PC-9 (cell line): ENCODE results near the gene PLEKHA7. TPM values are rescaled to one million over a fixed set of nuclear protein-coding genes. Genes with fewer than 3 reads are reported as not detected.
"Not testable (repeated sequence)": the region's sequence is repeated elsewhere in the genome, so short reads cannot be mapped to it uniquely, and the experiment has no call there.

Source experiments
- BruUV-seq: library from RNA; stranded (reverse); fragments of 400-500 nt; replicated peaks from 2 replicates; lab custom pipeline; 2021; lab: Mats Ljungman, UMichigan
- CTCF ChIA-PET: fragments of 300-600 bp; sonication (Branson Sonifier 250); formaldehyde crosslinking; loops from one replicate; lab custom pipeline; 2022; ENCODE audit warnings: antibody characterized with exemption; lab: Charles Lee
- POLR2A ChIA-PET: fragments of 300-600 bp; sonication (Branson Sonifier 250); formaldehyde crosslinking; loops from one replicate; lab custom pipeline; 2022; ENCODE audit warnings: antibody characterized with exemption; ENCODE audit not compliant: unreplicated experiment; lab: Charles Lee
- DNase-seq, 2 experiments: peaks; one replicate each; pipeline versions ENCODE4 v3.0.0 to v3.0.0-alpha.2; 2015 to 2022; ENCODE audit warnings: mixed read lengths in 1 of 2
- H2AFZ ChIP-seq: fragments of 200-600 bp; sonication (generic); 2 replicates; pipeline ENCODE4 v1.8.1; 2017; ENCODE audit warnings: antibody characterized with exemption
- H3F3A ChIP-seq: fragments of 200-600 bp; sonication (generic); 2 replicates; pipeline ENCODE4 v1.8.1; 2017; ENCODE audit warnings: antibody characterized with exemption, mild to moderate bottlenecking, low read depth; ENCODE audit not compliant: insufficient read depth
- H3K27ac ChIP-seq: fragments of 200-600 bp; sonication (generic); 2 replicates; pipeline ENCODE4 v1.6.1; 2016; ENCODE audit warnings: mixed run types
- H3K27me3 ChIP-seq: fragments of 200-600 bp; sonication (generic); 2 replicates; pipeline ENCODE4 v1.6.1; 2016; ENCODE audit warnings: low read depth, mixed run types; ENCODE audit not compliant: insufficient read depth
- H3K36me3 ChIP-seq: fragments of 200-600 bp; sonication (generic); 2 replicates; pipeline ENCODE4 v1.6.1; 2016; ENCODE audit warnings: low read depth, mixed run types
- H3K4me1 ChIP-seq: fragments of 200-600 bp; sonication (generic); replicated peaks from 2 replicates; pipeline ENCODE4 v1.6.1; 2016; ENCODE audit warnings: mixed run types; ENCODE audit not compliant: insufficient read depth
- H3K4me2 ChIP-seq: fragments of 200-600 bp; sonication (generic); 2 replicates; pipeline ENCODE4 v1.6.1; 2017; ENCODE audit warnings: mixed run types
- H3K4me3 ChIP-seq: fragments of 200-600 bp; sonication (generic); 2 replicates; pipeline ENCODE4 v1.6.1; 2016; ENCODE audit warnings: mixed run types
- H3K79me2 ChIP-seq: fragments of 200-600 bp; sonication (generic); 2 replicates; pipeline ENCODE4 v1.6.1; 2017; ENCODE audit warnings: low read depth, mixed run types
- H3K9me2 ChIP-seq: fragments of 200-600 bp; sonication (generic); 2 replicates; pipeline ENCODE4 v1.8.1; 2017; ENCODE audit warnings: mild to moderate bottlenecking; ENCODE audit not compliant: insufficient read depth
- H3K9me3 ChIP-seq: fragments of 200-600 bp; sonication (generic); 2 replicates; pipeline ENCODE4 v1.8.1; 2016; ENCODE audit warnings: low read depth; ENCODE audit not compliant: insufficient read depth
- H4K20me1 ChIP-seq: fragments of 200-600 bp; sonication (generic); 2 replicates; pipeline ENCODE4 v1.8.1; 2017; ENCODE audit not compliant: insufficient read depth
- EZH2 ChIP-seq: fragments of 200-600 bp; sonication (generic); IDR thresholded peaks from 2 replicates; pipeline ENCODE4 v1.8.0; 2017; ENCODE audit warnings: antibody characterized with exemption, low read depth
- intact Hi-C: fragments of 100-400 bp; cut with micrococcal nuclease; formaldehyde crosslinking; loops from one replicate; pipeline ENCODE4 v1.10.0; 2022; ENCODE audit not compliant: unreplicated experiment
- total RNA-seq: library from RNA; stranded (reverse); gene quantifications from 2 replicates; pipeline ENCODE4 v1.2.3, GENCODE V29; 2021
- TF ChIP-seq, protein P1 (sequence below): fragments of 200-600 bp; sonication (generic); conservative IDR thresholded peaks from 2 replicates; pipeline ENCODE4 v1.6.1; 2017; ENCODE audit warnings: mixed run types, antibody characterized with exemption, mild to moderate bottlenecking, moderate library complexity

PLEKHA7 gene
- total RNA-seq, 1 experiment from 2014 or later, result 26.9 TPM

DNA sequence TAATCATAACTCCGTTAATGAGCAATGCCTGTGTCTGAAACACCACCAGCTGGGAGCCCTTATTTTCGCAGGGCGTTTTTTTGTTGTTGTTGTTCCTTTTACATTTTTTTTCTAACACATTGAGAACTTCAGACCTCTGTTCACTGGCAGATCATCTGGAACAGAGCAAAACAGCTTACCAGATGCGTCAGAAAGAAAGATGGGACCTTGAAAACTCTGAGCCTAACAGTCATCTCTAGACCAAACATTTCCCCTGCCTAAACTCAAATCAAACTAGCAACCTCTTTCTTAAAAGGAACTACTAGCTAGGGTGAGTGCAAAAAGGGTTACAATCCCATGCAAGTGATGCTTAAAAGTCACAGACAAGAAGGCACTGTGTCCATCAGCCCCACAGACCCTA lies 93.2 kb downstream of the PLEKHA7 start:
- no TSS peak for BruUV-seq
- intact Hi-C loops, result no loop called here

DNA sequence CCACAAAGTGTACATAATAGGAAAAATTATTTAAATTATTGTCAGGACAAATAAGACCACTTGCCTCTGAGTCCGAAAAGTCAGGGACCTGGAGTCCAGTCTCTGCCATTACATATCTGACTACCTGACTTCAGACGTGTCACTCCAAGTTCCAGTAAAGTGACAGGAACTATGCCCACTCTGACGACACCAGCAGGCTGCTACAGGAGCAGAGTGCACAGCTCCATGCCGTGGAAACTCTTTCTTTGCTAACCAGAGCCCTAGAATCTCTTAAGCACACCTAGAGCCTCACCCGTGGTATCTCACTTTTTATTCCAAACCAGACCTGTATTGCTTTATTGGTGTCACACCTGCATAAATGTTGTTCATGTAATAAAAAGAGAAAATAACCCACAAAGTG lies 93.7 kb downstream of the PLEKHA7 start:
- Histone ChIP-seq H3K9me2 (no peaks in the 10 kb centered on the region), H3K27ac (peak overlapping the region; percentile 98), H3K4me2 (no peak overlapping the region), H3K9me3 (no peaks in the 10 kb centered on the region), H3K27me3 (no peaks in the 10 kb centered on the region), H3K4me1 (peaks cover 78% of the 10 kb centered on the region), H4K20me1 (no peaks in the 10 kb centered on the region), H3K79me2 (peaks cover 74% of the 10 kb centered on the region), H3F3A (peaks cover 46% of the 10 kb centered on the region), H3K4me3 (no peak overlapping the region), H3K36me3 (no peaks in the 10 kb centered on the region), H2AFZ (no peak overlapping the region)
- POLR2A ChIA-PET, result no interaction called here
- TF ChIP-seq EZH2, result no peak
- TF ChIP-seq, protein P1, sequence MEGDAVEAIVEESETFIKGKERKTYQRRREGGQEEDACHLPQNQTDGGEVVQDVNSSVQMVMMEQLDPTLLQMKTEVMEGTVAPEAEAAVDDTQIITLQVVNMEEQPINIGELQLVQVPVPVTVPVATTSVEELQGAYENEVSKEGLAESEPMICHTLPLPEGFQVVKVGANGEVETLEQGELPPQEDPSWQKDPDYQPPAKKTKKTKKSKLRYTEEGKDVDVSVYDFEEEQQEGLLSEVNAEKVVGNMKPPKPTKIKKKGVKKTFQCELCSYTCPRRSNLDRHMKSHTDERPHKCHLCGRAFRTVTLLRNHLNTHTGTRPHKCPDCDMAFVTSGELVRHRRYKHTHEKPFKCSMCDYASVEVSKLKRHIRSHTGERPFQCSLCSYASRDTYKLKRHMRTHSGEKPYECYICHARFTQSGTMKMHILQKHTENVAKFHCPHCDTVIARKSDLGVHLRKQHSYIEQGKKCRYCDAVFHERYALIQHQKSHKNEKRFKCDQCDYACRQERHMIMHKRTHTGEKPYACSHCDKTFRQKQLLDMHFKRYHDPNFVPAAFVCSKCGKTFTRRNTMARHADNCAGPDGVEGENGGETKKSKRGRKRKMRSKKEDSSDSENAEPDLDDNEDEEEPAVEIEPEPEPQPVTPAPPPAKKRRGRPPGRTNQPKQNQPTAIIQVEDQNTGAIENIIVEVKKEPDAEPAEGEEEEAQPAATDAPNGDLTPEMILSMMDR, result no peak
- no peak for DNase-seq
- no TSS peak for BruUV-seq
- intact Hi-C loops, result no loop called here
- CTCF ChIA-PET, result no interaction called here

More for the DNA sequence above, 93.2 kb downstream of the PLEKHA7 start:
- Histone ChIP-seq H4K20me1 (peaks cover under 1% of the 10 kb centered on the region; the same call in 1 of the 2 replicates), H3K4me3 (no peak overlapping the region), H3K4me1 (peaks cover 80% of the 10 kb centered on the region), H3F3A (peaks cover 47% of the 10 kb centered on the region), H3K79me2 (peaks cover 73% of the 10 kb centered on the region), H3K36me3 (no peaks in the 10 kb centered on the region), H3K27ac (no peak overlapping the region), H2AFZ (no peak overlapping the region), H3K4me2 (no peak overlapping the region), H3K9me2 (no peaks in the 10 kb centered on the region), H3K9me3 (no peaks in the 10 kb centered on the region), H3K27me3 (no peaks in the 10 kb centered on the region)
- ChIA-PET CTCF (no interaction called here), POLR2A (no interaction called here)
- TF ChIP-seq, protein P1, result no peak
- no peak for TF ChIP-seq EZH2
- DNase-seq, result no peak

DNA sequence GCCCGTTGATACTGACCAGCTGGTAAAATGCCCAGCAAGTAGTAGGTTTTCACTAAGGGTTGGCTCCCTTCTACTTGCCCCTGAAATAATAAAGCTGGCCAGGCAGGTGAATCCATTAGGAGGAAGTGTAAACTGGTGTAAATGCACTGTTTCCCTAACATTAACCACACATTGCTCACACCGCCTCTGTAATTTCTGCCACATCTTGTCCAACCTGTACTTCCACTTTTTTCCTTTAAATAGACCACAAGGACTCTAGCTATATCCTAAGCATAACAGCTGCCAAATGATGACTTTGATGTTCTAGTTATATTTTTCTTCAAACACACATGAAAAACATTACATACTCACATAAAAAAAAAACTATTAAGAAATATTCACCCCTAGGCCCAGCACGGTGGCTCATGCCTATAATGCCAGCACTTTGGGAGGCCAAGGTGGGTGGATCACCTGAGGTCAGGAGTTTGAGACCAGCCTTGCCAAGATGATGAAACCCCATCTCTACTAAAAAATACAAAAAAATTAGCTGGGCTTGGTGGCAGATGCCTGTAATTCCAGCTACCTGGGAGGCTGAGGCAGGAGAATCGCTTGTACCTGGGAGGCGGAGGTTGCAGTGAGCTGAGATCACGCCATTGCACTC lies 95.6 kb downstream of the PLEKHA7 start:
- Histone ChIP-seq H3F3A (peaks cover 36% of the 10 kb centered on the region), H3K27ac (peak overlapping the region; percentile 98), H3K79me2 (peaks cover 79% of the 10 kb centered on the region), H3K4me2 (peak overlapping the region; percentile 75), H3K4me1 (peaks cover 70% of the 10 kb centered on the region), H3K4me3 (peak overlapping the region; percentile 27; the same call in 1 of the 2 replicates)
- H3K9me2 ChIP-seq, H3K9me3 ChIP-seq, H3K27me3 ChIP-seq, H4K20me1 ChIP-seq, intact Hi-C loops, H3K36me3 ChIP-seq, BruUV-seq, H2AFZ ChIP-seq, CTCF ChIA-PET: not testable (repeated sequence)
- peak; percentile 38 to 96 for DNase-seq
- POLR2A ChIA-PET, result interaction anchor here (0.6 to 0.7 kb wide), 4 partner anchors 8 to 302 kb away, joined by 4 to 5 read pairs (median 4); no protein-coding TSS in a partner anchor
